Spinal cord (tissue), 10 donors: ENCODE results near the gene SHC4. TPM values are rescaled to one million over a fixed set of nuclear protein-coding genes. Genes with fewer than 3 reads are reported as not detected.

Source experiments
- DNase-seq, 6 donors: peaks; one replicate each; pipeline versions ENCODE4 v3.0.0 to v3.0.0-alpha.2; 2013 to 2015; ENCODE audit warnings: low spot score in 6 of 6, low read depth in 4 of 6
- H3K27ac ChIP-seq: one replicate; pipeline ENCODE4 v1.5.1; 2013; ENCODE audit warnings: low read depth, low read length, control low read depth
- H3K27me3 ChIP-seq: one replicate; pipeline ENCODE4 v1.6.1; 2013; ENCODE audit warnings: low read length; ENCODE audit not compliant: control insufficient read depth, insufficient read depth
- H3K36me3 ChIP-seq: one replicate; pipeline ENCODE4 v1.6.1; 2013; ENCODE audit warnings: low read length; ENCODE audit not compliant: control insufficient read depth, insufficient read depth
- H3K4me1 ChIP-seq: one replicate; pipeline ENCODE4 v1.6.1; 2013; ENCODE audit warnings: low read length; ENCODE audit not compliant: control insufficient read depth, insufficient read depth
- H3K4me3 ChIP-seq: one replicate; pipeline ENCODE4 v1.5.1; 2013; ENCODE audit warnings: low read depth, low read length, control low read depth
- H3K9me3 ChIP-seq: one replicate; pipeline ENCODE4 v1.6.1; 2013; ENCODE audit warnings: low read length; ENCODE audit not compliant: control insufficient read depth, insufficient read depth
- WGBS: methylation state at CpG from one replicate; pipeline ENCODE4 v1.1.5; 2013; ENCODE audit warnings: missing lambda C conversion rate; ENCODE audit not compliant: insufficient coverage; 5-methylcytosine and 5-hydroxymethylcytosine counted together
- polyA plus RNA-seq, 2 donors: library from polyadenylated mRNA; unstranded; fragments of 120-200 nt; gene quantifications; one replicate each; pipeline ENCODE4 v1.2.1, GENCODE V29; 2013; ENCODE audit not compliant: insufficient read length in 2 of 2
- total RNA-seq, 2 donors: library from RNA; depleted of rRNA in 1 of 2; stranded (reverse); fragments of 120-200 nt in 1 of 2; fragments of >200 nt in 1 of 2; gene quantifications; one replicate each; pipeline versions ENCODE4 v1.2.3 to v1.2.4, GENCODE V29; 2013 to 2014
- donor health status: healthy.

Gene SHC4
- total and polyA plus RNA-seq, 4 donors: 8.8 to 30.8 (median 10.7) TPM

DNA sequence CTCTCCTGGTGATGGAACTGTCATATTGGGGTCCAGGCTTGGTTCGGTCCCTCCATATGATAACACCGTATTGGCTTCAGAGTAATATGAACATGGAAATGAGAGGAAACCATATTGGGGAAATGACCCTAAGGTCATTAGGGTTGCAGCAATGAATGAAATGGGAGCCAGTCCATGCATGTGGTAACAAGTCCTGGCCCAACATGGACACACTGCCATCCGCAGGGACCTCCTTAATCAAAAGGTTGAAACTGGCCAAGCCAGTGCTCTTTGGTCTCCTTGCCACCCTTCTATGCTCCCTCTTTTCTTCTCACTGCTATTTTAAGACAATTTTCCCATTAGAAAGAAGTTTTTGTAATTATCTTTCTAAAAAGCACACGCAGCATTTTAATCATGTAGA, 8.3 kb downstream of the SHC4 start:
- Histone ChIP-seq H3K36me3 (no peaks in the 10 kb centered on the region), H3K9me3 (no peaks in the 10 kb centered on the region), H3K4me1 (peaks cover 5% of the 10 kb centered on the region), H3K4me3 (no peak overlapping the region), H3K27ac (no peak overlapping the region), H3K27me3 (no peaks in the 10 kb centered on the region)
- no peak for DNase-seq
- 100% methylated on average over 2 of the region's 4 CpGs for WGBS

DNA sequence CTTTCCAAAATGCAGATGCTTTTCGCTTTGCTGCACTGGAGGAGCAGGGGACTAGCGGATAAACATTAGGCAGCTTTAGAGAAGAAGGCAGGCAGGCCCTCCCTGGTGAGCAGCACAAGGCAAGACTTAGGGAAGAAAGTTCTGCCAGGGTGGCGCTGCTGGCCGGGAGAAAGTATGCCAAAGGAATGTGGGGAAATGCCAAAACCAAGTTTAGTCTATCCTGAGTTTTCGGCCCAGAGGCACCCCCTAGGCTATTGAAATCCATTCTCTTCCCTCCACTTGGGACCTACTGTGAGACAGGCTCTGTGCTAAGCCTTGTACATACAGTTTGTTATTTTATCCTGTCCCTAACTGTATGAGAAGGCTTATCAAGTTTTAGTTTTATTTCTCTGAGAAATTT, 9.2 kb downstream of the SHC4 start:
- no peak overlapping the region for H3K4me3 ChIP-seq
- H3K36me3 ChIP-seq: no peaks in the 10 kb centered on the region
- peaks cover 5% of the 10 kb centered on the region for H3K4me1 ChIP-seq
- H3K27ac ChIP-seq: no peak overlapping the region
- WGBS: 53% methylated on average over 4 of the region's 5 CpGs
- no peaks in the 10 kb centered on the region for H3K27me3 ChIP-seq
- no peaks in the 10 kb centered on the region for H3K9me3 ChIP-seq
- peak in 1 of 6 donors; percentile 33 for DNase-seq

DNA sequence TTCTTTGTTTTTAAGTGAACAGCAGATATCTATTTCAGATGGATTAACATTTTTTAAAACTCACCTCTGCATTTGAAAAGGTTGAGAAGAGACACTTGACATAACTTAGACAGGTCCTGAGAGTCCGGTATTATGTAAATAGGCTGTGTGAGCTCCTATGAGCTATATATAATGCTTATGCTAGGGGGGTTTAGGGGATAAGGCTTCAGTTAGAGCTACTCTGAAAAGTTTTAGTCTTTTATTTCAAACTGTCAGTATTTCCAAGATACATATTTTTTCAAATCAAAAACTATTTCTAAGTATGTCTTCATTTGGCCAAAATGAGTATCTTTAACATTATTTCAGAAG, 16.9 kb downstream of the SHC4 start:
- H3K4me1 ChIP-seq: peaks cover 2% of the 10 kb centered on the region
- H3K27me3 ChIP-seq: no peaks in the 10 kb centered on the region
- no peaks in the 10 kb centered on the region for H3K36me3 ChIP-seq
- H3K4me3 ChIP-seq: no peak overlapping the region
- H3K27ac ChIP-seq: no peak overlapping the region
- WGBS: no CpG with 5 or more reads among the region's 1 CpG
- no peak for DNase-seq
- no peaks in the 10 kb centered on the region for H3K9me3 ChIP-seq

DNA sequence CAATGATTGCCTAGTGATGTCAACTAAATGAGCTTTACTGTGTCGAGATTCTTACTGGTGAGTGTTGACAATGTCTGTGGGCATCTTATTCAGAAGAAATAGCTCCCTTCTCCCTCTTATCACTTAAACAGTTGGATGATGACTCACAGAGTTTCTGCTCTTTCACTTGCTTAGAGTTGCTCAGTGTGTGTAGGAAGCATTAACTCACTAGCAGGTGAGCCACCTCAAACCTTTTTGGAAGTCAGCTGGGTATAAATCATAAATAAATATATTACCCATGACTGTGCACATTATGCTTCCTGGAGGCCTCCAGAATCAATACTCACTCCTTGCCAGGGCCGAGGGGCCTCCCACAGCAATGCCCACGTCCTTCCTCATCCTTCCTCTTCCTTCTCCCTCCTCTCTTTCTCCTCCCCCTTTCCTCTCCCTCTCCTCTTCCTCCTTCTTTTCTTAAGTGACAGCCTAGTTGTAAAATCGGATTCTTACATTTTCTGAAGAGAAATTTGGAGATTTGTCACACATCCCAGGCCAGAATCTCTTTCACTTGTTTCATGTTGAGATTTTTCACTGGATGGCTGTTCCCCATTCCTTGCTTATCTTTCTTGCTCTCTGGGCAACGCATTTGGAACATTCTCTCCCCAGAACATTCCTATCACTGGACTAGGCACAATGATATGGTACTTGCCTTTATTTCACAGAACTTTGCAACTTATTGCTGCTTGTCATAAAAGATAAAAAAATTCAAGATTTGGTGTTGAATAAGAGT, 17.5 kb downstream of the SHC4 start:
- H3K4me1 ChIP-seq: peaks cover 2% of the 10 kb centered on the region
- whole genome bisulfite sequencing: 81% methylated on average over 2 of the region's 5 CpGs
- DNase-seq: no peak
- H3K4me3 ChIP-seq: no peak overlapping the region
- H3K36me3 ChIP-seq: no peaks in the 10 kb centered on the region
- H3K9me3 ChIP-seq: no peaks in the 10 kb centered on the region
- H3K27ac ChIP-seq: no peak overlapping the region
- H3K27me3 ChIP-seq: no peaks in the 10 kb centered on the region

DNA sequence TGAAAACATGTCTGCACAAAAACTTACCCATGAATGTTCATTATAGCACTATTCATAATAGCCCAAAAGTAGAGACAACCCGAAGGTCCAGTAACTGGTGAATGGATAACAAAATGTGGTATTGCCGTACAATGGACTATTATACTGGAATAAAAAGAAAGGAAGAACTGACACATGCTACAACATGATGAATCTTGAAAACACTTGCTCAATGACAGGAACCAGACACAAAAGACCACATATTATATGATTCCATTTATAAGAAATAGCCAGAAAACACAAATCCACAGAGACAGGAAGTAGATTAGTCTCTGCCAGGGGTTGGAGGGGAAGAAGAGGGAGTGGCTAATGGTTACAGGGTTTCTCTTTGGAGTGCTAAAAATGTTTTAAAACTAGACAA, 18.3 kb downstream of the SHC4 start:
- no peaks in the 10 kb centered on the region for H3K36me3 ChIP-seq
- peaks cover 2% of the 10 kb centered on the region for H3K4me1 ChIP-seq
- no peak overlapping the region for H3K27ac ChIP-seq
- DNase-seq: no peak
- no CpG with 5 or more reads among the region's 2 CpGs for WGBS
- no peaks in the 10 kb centered on the region for H3K9me3 ChIP-seq
- H3K27me3 ChIP-seq: no peaks in the 10 kb centered on the region
- H3K4me3 ChIP-seq: no peak overlapping the region

DNA sequence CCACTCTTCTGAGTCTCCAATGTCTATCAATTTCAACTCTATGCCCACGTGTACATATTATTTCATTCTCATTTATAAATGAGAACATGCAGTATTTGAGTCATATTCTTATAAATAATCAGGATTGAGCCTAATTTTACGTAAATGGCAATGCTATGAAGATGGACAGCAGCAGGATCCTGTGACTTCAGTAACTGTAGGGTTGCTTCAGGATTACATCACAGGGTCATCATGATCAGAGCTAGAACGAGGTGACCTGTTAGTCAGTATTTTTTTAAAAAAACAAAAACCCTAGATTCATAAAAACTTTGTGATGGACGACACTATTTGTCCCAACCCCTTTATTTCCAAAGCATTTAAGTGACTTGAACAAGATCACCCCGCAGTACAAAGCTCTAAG, 21.8 kb downstream of the SHC4 start:
- peaks cover 2% of the 10 kb centered on the region for H3K4me1 ChIP-seq
- H3K36me3 ChIP-seq: no peaks in the 10 kb centered on the region
- no peaks in the 10 kb centered on the region for H3K9me3 ChIP-seq
- no peak overlapping the region for H3K4me3 ChIP-seq
- H3K27ac ChIP-seq: no peak overlapping the region
- no peak for DNase-seq
- 93% methylated on average over 2 of the region's 5 CpGs for WGBS
- no peaks in the 10 kb centered on the region for H3K27me3 ChIP-seq

DNA sequence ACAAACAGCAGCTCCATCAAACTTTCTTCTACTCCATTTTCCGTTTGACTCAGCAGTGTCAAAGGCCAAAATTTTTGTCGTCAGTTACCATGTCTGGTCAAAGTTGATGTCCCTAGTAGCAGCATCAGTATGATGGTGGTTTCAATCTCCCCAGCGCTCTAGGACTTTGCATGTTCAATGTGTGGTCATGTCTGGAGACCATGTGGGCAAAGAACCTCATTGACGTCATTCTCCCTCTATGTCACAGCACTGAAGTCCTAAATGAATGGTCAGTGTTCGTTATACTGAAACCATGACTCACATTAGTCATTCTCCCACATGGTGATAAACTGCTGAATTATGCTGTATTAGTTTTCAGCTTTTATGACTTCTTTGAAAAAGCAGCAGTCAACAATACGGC, 23.2 kb downstream of the SHC4 start:
- 50% methylated on average over 1 of the region's 6 CpGs for WGBS
- Histone ChIP-seq H3K27ac (no peak overlapping the region), H3K36me3 (no peaks in the 10 kb centered on the region), H3K4me3 (no peak overlapping the region), H3K4me1 (no peaks in the 10 kb centered on the region), H3K27me3 (no peaks in the 10 kb centered on the region), H3K9me3 (no peaks in the 10 kb centered on the region)
- DNase-seq: no peak

DNA sequence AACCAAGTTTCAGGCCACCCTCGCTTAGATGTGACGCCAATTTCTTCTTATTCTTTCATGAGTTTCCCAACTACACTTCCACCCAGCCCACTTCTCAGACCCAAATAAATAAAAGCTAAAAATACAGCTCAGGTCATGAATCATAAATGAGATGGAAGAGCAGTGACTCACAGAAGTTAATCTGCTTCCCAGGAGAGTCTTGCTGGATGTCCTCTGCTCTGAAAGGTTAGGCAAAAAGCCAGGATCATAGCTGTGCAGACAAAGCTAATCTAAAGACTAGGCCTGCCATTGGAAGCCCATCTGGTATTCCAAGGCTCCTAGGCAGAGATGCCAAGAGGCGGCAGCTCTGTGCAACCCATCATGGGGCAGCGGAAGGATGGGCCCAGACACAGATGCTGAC, 24.1 kb downstream of the SHC4 start:
- Histone ChIP-seq H3K27me3 (no peaks in the 10 kb centered on the region), H3K27ac (no peak overlapping the region), H3K4me3 (no peak overlapping the region), H3K9me3 (no peaks in the 10 kb centered on the region), H3K4me1 (no peaks in the 10 kb centered on the region), H3K36me3 (no peaks in the 10 kb centered on the region)
- no peak for DNase-seq
- 100% methylated on average over 2 of the region's 4 CpGs for WGBS

DNA sequence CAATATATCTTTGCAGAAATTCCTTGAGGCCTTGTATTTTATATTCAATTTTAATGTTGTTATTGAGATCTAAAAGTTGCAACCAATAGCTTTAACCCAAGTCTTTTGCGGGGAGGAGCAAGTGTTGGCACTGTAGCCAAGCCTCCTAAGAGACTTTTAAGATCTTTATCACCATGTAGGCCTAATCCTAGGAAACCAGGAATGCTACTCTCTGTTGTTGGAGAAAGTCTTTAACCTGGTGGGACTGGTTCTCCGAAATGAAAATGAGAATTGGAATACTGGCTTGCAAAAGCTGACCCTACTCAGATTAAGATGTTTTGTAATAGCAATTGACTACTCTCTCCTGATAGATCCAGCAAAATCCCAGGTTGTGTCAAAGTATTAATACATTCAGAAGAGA, 25.8 kb downstream of the SHC4 start:
- no peak overlapping the region for H3K4me3 ChIP-seq
- H3K36me3 ChIP-seq: no peaks in the 10 kb centered on the region
- no peak overlapping the region for H3K27ac ChIP-seq
- H3K4me1 ChIP-seq: no peaks in the 10 kb centered on the region
- H3K9me3 ChIP-seq: no peaks in the 10 kb centered on the region
- no CpG with 5 or more reads among the region's 2 CpGs for WGBS
- no peak for DNase-seq
- no peaks in the 10 kb centered on the region for H3K27me3 ChIP-seq

DNA sequence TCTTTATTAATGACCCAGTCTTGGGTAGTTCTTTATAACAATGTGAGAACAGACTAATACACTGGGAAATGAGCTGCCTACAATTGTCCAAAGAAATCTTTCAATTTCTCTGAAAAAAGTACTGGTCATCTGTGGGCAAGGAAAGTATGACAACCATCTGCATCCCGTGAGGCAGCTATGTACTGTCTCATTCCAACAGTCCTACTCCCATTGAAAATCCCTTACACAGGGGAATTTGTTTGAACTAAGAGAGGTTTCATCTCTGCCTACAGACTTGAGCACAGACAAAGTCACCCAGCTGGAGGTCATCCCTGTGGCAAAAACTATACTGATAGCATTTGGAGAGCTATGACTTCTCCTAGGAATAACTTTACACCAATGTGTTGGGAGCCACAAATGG, 27.1 kb downstream of the SHC4 start:
- Histone ChIP-seq H3K4me3 (no peak overlapping the region), H3K27me3 (no peaks in the 10 kb centered on the region), H3K36me3 (no peaks in the 10 kb centered on the region), H3K4me1 (no peaks in the 10 kb centered on the region), H3K27ac (no peak overlapping the region), H3K9me3 (no peaks in the 10 kb centered on the region)
- no peak for DNase-seq
- no CpG with 5 or more reads among the region's 1 CpG for WGBS
